Heart left ventricle (tissue), 13 donors: ENCODE results near the gene CCNY.

ENCODE experiments used
- CTCF ChIP-seq, 12 donors: fragments of 200-600 bp; sonication (generic) in 4 of 12; IDR thresholded peaks; one replicate each; pipeline versions ENCODE4 v1.5.0 to v1.8.0; 2018 to 2022; ENCODE audit warnings: antibody characterized with exemption in 12 of 12, mild to moderate bottlenecking in 5 of 12
- POLR2A ChIP-seq, 2 donors: fragments of 450-650 bp; IDR thresholded peaks; one replicate each; pipeline ENCODE4 v1.6.1; 2017; ENCODE audit warnings: antibody characterized with exemption in 2 of 2, mild to moderate bottlenecking in 2 of 2, moderate library complexity in 2 of 2
- donor health status: ischemic (EF 13 %, LVEDD 7.1; RV severe dilation, severe dysfunction).
- donor health status: DM: no; HTN: yes; CAD: no.
- donor health status: DM: no; HTN: no; CAD: no.
- donor health status: ischemic (EF 25% LVEDD 6.9; RV normal size, moderate dysfunction).
- donor health status: ischemic (EF 25% LVEDD 5.7; RV mildly dilated, moderate dysfunction).
- donor health status: ischemic (EF 35%, LVEDD 5.7; RV mildly dilated, moderate dysfunction).
- donor health status: nonischemic (EF 11% LVEDD 7.7; RV severe dilation, severe dysfunction).
- donor health status: DM: yes; HTN: yes; CAD: no.
- donor health status: PGD.
- donor health status: ischemic (EF 29% LVEDD 5.4; RV normal size, mild dysfunction).
- donor health status: nonischemic (EF 23%, LVEDD 6.1; RV moderate dilation, normal function).

- TF ChIP-seq CTCF (IDR thresholded peaks at IDR 0.05) (no peak), POLR2A (IDR thresholded peaks at IDR 0.05) (no peak)
Observed at GRCh38 chr10:35320341-35320740, 16.0 kb upstream of the CCNY start.
